ENCODE data around the gene KCNJ12. TPM values are rescaled to one million over a fixed set of nuclear protein-coding genes. Genes with fewer than 3 reads are reported as not detected.

KCNJ12 gene
- total and polyA plus RNA-seq, 4 experiments from 2014 or later: not detected

DNA sequence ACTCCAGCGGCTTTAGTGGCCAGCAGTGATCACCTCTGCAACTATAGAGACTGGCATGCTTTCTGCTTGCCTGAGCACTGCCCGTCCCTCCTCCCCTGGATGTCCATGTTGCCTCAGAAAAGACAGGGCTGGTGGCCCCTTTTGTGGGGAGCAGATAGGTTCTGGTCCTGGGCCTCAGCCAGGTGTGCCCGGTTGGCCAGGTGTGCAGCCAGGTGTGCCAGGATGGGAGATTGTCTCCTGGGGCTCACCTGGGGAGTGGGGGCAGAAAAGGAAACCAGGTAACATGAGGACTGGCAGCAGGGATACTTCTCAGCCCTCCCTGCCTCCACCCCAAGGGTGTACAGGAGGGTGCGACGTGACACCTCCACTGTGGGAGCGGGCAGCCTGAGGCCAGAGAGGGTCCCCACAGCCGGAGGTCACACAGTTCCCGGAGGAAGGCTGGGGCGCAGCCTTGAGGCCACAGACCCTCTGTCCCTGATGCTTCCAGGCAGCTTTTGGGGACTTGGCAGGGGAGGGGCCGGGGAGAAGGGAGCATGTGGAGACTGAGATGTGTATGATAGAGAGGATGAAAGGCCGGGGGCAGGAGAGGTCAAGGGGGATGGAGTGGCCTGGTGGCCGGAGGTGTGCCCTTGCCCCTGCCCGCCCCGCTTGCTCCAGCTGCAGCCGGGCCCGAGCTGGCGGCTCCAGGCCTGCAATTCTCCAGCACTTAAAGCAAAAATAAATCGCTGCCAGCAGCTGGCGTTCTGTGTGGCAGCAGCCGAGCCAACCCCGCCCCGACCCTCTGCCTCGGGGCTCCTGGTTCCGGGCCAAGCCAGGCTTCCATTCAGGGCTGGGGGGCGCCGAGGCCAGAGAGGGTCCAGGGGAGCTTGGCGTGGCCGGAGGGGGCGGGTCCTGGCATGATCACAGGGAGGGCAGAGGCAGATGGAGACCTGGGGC is 6.7 kb downstream of the KCNJ12 start:
- no peak overlapping the region for H3K4me3 ChIP-seq (ENCODE audit: low read length in 2 of 2)
- H3K9me3 ChIP-seq (ENCODE audit: control insufficient read depth in 1 of 2, low read length in 2 of 2): no peaks in the 10 kb centered on the region
- ChIA-PET CTCF (ENCODE audit: partially characterized antibody) (interaction anchor here (0.5 kb wide), 1 partner anchor 130 kb away, joined by 3 read pairs; no protein-coding TSS in a partner anchor), POLR2A (ENCODE audit: partially characterized antibody) (no interaction called here)
- Mint-ChIP-seq H3K4me3 (no peak overlapping the region), H3K9me3 (no peaks in the 10 kb centered on the region), H3K27me3 (peaks cover 0 to 8% of the 10 kb centered on the region in 2 donors), H3K36me3 (no peaks in the 10 kb centered on the region), H3K27ac (no peak overlapping the region), H3K4me1 (peaks cover 0 to 5% (median 0%) of the 10 kb centered on the region in 4 donors)
- DNase-seq: no peak
- H3K4me1 ChIP-seq (ENCODE audit: insufficient read depth, low read length): no peaks in the 10 kb centered on the region
- no peaks in the 10 kb centered on the region for H3K27me3 ChIP-seq (ENCODE audit: insufficient read depth, low read length)
- H3K27ac ChIP-seq (ENCODE audit: low read depth, low read length): no peak overlapping the region
- intact Hi-C loops (cut with micrococcal nuclease): no loop called here
- H3K36me3 ChIP-seq (ENCODE audit: insufficient read depth, low read length): no peaks in the 10 kb centered on the region

DNA sequence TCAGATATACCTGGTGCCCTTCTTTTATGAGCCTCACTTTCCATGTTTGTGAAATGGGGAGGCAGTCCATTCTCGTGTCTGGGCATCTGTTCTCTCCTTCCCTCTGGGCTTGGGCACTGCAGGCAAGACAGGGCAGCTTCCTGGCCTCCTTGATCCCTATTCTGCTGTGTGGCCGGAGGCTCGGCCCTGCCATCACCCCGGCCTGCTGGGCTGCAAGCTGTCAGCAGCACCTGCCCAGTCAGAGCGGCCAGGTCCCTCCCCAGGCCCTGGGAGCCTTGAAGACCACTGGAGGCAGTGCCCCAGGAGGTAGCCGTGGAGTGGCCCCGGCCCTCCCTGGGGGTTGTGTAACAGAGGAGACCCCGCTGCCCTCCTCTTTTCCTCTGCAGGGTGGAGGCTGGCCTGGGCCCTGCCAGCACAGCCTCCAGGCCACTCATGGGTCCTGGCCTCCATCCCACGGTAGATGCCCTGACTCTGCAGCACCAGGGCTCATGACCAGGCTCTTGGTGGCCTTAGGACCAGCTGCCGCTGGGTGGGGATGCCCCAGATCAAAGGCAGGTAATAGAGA is 9.2 kb downstream of the KCNJ12 start:
- DNase-seq: no peak
- Histone ChIP-seq H3K4me1 (ENCODE audit: insufficient read depth, low read length) (no peaks in the 10 kb centered on the region), H3K36me3 (ENCODE audit: insufficient read depth, low read length) (no peaks in the 10 kb centered on the region), H3K4me3 (ENCODE audit: low read length in 2 of 2) (no peak overlapping the region), H3K27me3 (ENCODE audit: insufficient read depth, low read length) (no peaks in the 10 kb centered on the region), H3K27ac (ENCODE audit: low read depth, low read length) (no peak overlapping the region), H3K9me3 (ENCODE audit: control insufficient read depth in 1 of 2, low read length in 2 of 2) (no peaks in the 10 kb centered on the region)
- Mint-ChIP-seq H3K27me3 (peaks cover 0 to 5% of the 10 kb centered on the region in 2 donors), H3K4me1 (no peaks in the 10 kb centered on the region), H3K4me3 (no peak overlapping the region), H3K36me3 (no peaks in the 10 kb centered on the region), H3K27ac (no peak overlapping the region), H3K9me3 (no peaks in the 10 kb centered on the region)
- CTCF ChIA-PET (ENCODE audit: partially characterized antibody): no interaction called here
- intact Hi-C loops (cut with micrococcal nuclease): no loop called here
- POLR2A ChIA-PET (ENCODE audit: partially characterized antibody): no interaction called here

DNA sequence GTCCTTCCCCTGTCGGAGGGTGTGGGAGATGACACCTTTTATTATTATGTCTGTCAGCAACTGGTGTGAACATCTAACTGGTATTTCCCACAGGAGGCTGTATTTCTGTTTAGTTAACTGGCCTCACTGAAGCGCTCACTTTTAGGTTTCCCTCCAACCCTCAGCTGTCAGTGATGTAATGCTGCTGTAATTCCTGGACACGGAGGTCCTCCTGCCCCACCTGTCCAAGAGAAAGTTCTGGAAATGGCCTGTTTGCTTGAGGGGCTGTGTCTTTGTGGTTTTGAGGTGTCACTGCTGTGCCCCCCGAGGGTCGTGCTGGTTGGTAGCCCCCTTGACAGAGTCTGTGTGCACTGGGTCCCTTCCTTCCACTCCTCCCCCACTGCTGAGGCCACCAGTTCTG is 11.5 kb downstream of the KCNJ12 start:
- intact Hi-C loops (cut with micrococcal nuclease): no loop called here
- no peaks in the 10 kb centered on the region for H3K27me3 ChIP-seq (ENCODE audit: insufficient read depth, low read length)
- Mint-ChIP-seq H3K4me3 (no peak overlapping the region), H3K4me1 (no peaks in the 10 kb centered on the region), H3K36me3 (no peaks in the 10 kb centered on the region), H3K9me3 (no peaks in the 10 kb centered on the region), H3K27me3 (peaks cover 1 to 3% of the 10 kb centered on the region in 2 donors), H3K27ac (no peak overlapping the region)
- H3K9me3 ChIP-seq (ENCODE audit: control insufficient read depth in 1 of 2, low read length in 2 of 2): no peaks in the 10 kb centered on the region
- H3K27ac ChIP-seq (ENCODE audit: low read depth, low read length): no peak overlapping the region
- H3K4me1 ChIP-seq (ENCODE audit: insufficient read depth, low read length): no peaks in the 10 kb centered on the region
- CTCF ChIA-PET (ENCODE audit: partially characterized antibody): interaction anchor here (0.7 kb wide), 1 partner anchor 12 kb away, joined by 3 read pairs; no protein-coding TSS in a partner anchor
- POLR2A ChIA-PET (ENCODE audit: partially characterized antibody): no interaction called here
- DNase-seq: no peak
- H3K4me3 ChIP-seq (ENCODE audit: low read length in 2 of 2): no peak overlapping the region
- no peaks in the 10 kb centered on the region for H3K36me3 ChIP-seq (ENCODE audit: insufficient read depth, low read length)

DNA sequence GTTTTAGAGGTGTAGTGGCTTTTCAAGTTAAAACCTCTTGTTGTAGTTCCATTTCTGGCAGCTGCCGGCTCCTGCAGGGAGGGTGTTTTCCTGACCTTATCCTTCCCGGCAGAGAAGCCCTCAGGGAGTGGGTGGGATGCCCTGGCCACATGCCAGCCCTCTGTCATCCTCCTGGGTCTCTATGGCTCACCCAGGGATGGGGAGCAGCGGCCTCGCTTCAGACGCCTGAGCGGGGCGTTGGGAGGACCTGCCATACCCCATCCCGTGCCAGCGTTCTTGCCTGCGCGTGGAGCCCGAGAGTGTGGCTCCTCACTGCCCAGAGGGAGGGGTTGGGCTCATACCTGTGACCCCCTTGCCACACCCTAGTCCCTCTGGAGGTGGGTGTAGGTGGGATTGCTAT is 11.9 kb downstream of the KCNJ12 start:
- no peak overlapping the region for H3K27ac ChIP-seq (ENCODE audit: low read depth, low read length)
- Mint-ChIP-seq H3K27ac (no peak overlapping the region), H3K4me3 (no peak overlapping the region), H3K4me1 (no peaks in the 10 kb centered on the region), H3K9me3 (no peaks in the 10 kb centered on the region), H3K36me3 (no peaks in the 10 kb centered on the region), H3K27me3 (peaks cover 1 to 3% of the 10 kb centered on the region in 2 donors)
- no peaks in the 10 kb centered on the region for H3K9me3 ChIP-seq (ENCODE audit: control insufficient read depth in 1 of 2, low read length in 2 of 2)
- no peaks in the 10 kb centered on the region for H3K36me3 ChIP-seq (ENCODE audit: insufficient read depth, low read length)
- H3K27me3 ChIP-seq (ENCODE audit: insufficient read depth, low read length): no peaks in the 10 kb centered on the region
- CTCF ChIA-PET (ENCODE audit: partially characterized antibody): no interaction called here
- no peak overlapping the region for H3K4me3 ChIP-seq (ENCODE audit: low read length in 2 of 2)
- no peak for DNase-seq
- no peaks in the 10 kb centered on the region for H3K4me1 ChIP-seq (ENCODE audit: insufficient read depth, low read length)
- intact Hi-C loops (cut with micrococcal nuclease): no loop called here
- POLR2A ChIA-PET (ENCODE audit: partially characterized antibody): no interaction called here

DNA sequence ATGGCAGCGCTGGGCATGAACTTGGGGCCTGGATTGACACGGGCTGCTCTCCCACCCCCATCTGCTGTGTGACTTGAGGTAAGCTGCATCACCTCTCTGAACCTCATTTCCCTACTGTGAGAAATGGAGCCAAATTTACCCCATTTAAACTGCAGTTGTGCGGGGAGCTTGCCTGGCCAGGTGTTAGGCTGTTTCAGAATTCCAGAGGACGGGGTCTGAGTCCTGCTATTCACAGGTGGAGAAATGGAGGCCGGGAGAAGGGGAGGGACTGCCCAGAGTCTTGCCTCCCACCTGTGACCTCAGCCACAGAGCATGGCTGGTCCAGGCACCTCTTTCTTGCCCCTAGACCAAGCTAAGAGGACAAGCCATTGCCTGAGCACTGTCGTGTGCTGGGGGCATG is 12.8 kb downstream of the KCNJ12 start:
- H3K4me3 ChIP-seq (ENCODE audit: low read length in 2 of 2): no peak overlapping the region
- DNase-seq: no peak
- no peaks in the 10 kb centered on the region for H3K9me3 ChIP-seq (ENCODE audit: control insufficient read depth in 1 of 2, low read length in 2 of 2)
- no peaks in the 10 kb centered on the region for H3K9me3 Mint-ChIP-seq
- intact Hi-C loops (cut with micrococcal nuclease): no loop called here
- H3K27ac ChIP-seq (ENCODE audit: low read depth, low read length): no peak overlapping the region
- no peaks in the 10 kb centered on the region for H3K36me3 Mint-ChIP-seq
- no peaks in the 10 kb centered on the region for H3K4me1 ChIP-seq (ENCODE audit: insufficient read depth, low read length)
- peaks cover 1 to 3% of the 10 kb centered on the region in 2 donors for H3K27me3 Mint-ChIP-seq
- no peaks in the 10 kb centered on the region for H3K27me3 ChIP-seq (ENCODE audit: insufficient read depth, low read length)
- H3K36me3 ChIP-seq (ENCODE audit: insufficient read depth, low read length): no peaks in the 10 kb centered on the region
- no peaks in the 10 kb centered on the region for H3K4me1 Mint-ChIP-seq
- no peak overlapping the region for H3K4me3 Mint-ChIP-seq
- ChIA-PET POLR2A (ENCODE audit: partially characterized antibody) (no interaction called here), CTCF (ENCODE audit: partially characterized antibody) (no interaction called here)
- H3K27ac Mint-ChIP-seq: no peak overlapping the region

DNA sequence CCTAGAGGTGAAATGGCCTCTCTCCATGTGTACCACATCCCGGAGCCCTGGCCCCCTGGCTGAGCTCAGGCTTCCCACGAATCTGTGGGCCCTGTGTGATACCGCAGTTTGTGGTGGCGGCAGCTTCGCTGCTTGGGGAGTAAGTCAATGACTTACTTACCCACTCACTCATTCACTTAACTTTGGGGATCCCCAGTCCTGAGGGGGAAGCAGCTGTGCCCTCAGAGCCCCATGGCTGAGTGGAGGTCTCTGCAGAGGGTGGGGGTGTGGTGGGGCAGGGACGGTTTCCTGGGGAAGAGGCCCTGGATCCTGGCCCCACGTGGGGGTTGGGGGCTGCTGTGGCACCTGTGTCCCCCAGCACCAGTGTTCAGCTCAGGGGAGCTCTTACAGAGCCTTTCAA is 13.2 kb downstream of the KCNJ12 start:
- POLR2A ChIA-PET (ENCODE audit: partially characterized antibody): no interaction called here
- no peaks in the 10 kb centered on the region for H3K9me3 Mint-ChIP-seq

DNA sequence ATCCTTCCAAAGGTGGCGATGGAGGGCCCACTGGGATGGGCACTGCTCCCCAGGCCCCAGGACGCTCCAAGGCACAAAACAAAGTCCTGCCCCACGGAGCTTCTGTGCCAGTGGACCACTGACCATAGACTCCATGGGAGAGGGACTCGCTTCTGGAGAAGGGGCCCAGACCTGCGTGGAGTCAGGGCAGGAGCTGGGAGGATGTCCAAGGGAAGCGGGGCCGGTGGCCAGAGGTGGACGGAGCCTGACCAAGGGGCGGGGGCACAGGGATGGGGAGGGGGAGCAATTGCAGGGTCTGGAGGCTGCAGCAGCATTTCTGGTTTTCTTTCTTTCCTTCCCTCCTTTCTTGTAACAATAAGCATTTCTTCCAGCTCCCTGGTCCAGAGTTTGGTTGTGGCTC is 14.1 kb downstream of the KCNJ12 start:
- Mint-ChIP-seq H3K4me1 (no peaks in the 10 kb centered on the region), H3K4me3 (no peak overlapping the region), H3K36me3 (no peaks in the 10 kb centered on the region), H3K27me3 (peaks cover 1 to 3% of the 10 kb centered on the region in 2 donors), H3K9me3 (no peaks in the 10 kb centered on the region), H3K27ac (peak overlapping the region in 1 of 7 donors; percentile 17)
- H3K36me3 ChIP-seq (ENCODE audit: insufficient read depth, low read length): no peaks in the 10 kb centered on the region
- intact Hi-C loops (cut with micrococcal nuclease): no loop called here
- no peak overlapping the region for H3K4me3 ChIP-seq (ENCODE audit: low read length in 2 of 2)
- no peak overlapping the region for H3K27ac ChIP-seq (ENCODE audit: low read depth, low read length)
- H3K27me3 ChIP-seq (ENCODE audit: insufficient read depth, low read length): no peaks in the 10 kb centered on the region
- no peaks in the 10 kb centered on the region for H3K4me1 ChIP-seq (ENCODE audit: insufficient read depth, low read length)
- POLR2A ChIA-PET (ENCODE audit: partially characterized antibody): no interaction called here
- H3K9me3 ChIP-seq (ENCODE audit: control insufficient read depth in 1 of 2, low read length in 2 of 2): no peaks in the 10 kb centered on the region
- DNase-seq: no peak
- CTCF ChIA-PET (ENCODE audit: partially characterized antibody): no interaction called here

More for the DNA sequence above, 13.2 kb downstream of the KCNJ12 start:
- no peaks in the 10 kb centered on the region for H3K36me3 Mint-ChIP-seq
- H3K36me3 ChIP-seq (ENCODE audit: insufficient read depth, low read length): no peaks in the 10 kb centered on the region
- CTCF ChIA-PET (ENCODE audit: partially characterized antibody): no interaction called here
- H3K4me1 Mint-ChIP-seq: no peaks in the 10 kb centered on the region
- H3K27ac ChIP-seq (ENCODE audit: low read depth, low read length): no peak overlapping the region
- no peak overlapping the region for H3K4me3 ChIP-seq (ENCODE audit: low read length in 2 of 2)
- H3K9me3 ChIP-seq (ENCODE audit: control insufficient read depth in 1 of 2, low read length in 2 of 2): no peaks in the 10 kb centered on the region
- no peaks in the 10 kb centered on the region for H3K4me1 ChIP-seq (ENCODE audit: insufficient read depth, low read length)
- H3K27ac Mint-ChIP-seq: no peak overlapping the region
- H3K4me3 Mint-ChIP-seq: no peak overlapping the region
- peaks cover 1 to 3% of the 10 kb centered on the region in 2 donors for H3K27me3 Mint-ChIP-seq
- intact Hi-C loops (cut with micrococcal nuclease): no loop called here
- H3K27me3 ChIP-seq (ENCODE audit: insufficient read depth, low read length): no peaks in the 10 kb centered on the region
- DNase-seq: no peak

All from CD4-positive, alpha-beta memory T cell (primary cell).